22Rv1 (cell line): ENCODE results near the gene SUCO.

ENCODE experiments used
- CTCF ChIP-seq: fragments of 450-650 bp; IDR thresholded peaks from 2 replicates; pipeline ENCODE4 v1.5.1; 2017; ENCODE audit warnings: mild to moderate bottlenecking
- ZFX ChIP-seq: fragments of 450-650 bp; IDR thresholded peaks from 2 replicates; pipeline ENCODE4 v1.6.1; 2017; ENCODE audit warnings: antibody characterized with exemption, borderline replicate concordance

- TF ChIP-seq CTCF (no peak), ZFX (no peak)
Measured at GRCh38 chr1:172483448-172483847, 49.5 kb upstream of the SUCO start.
